HG03025 (cell line): ENCODE data around the gene ZFR.
A peak's percentile ranks its signal among the peaks of the same experiment; 100 is the strongest.
"Not testable (repeated sequence)": the region's sequence is repeated elsewhere in the genome, so short reads cannot be mapped to it uniquely, and the experiment has no call there.

Experiments used
- ATAC-seq: cut with Tn5 transposase; IDR thresholded peaks from one replicate; pipeline ENCODE4 v1.9.1; 2021; ENCODE audit warnings: mild to moderate bottlenecking, moderate library complexity; ENCODE audit not compliant: unreplicated experiment, low FRiP score

ZFR gene

DNA sequence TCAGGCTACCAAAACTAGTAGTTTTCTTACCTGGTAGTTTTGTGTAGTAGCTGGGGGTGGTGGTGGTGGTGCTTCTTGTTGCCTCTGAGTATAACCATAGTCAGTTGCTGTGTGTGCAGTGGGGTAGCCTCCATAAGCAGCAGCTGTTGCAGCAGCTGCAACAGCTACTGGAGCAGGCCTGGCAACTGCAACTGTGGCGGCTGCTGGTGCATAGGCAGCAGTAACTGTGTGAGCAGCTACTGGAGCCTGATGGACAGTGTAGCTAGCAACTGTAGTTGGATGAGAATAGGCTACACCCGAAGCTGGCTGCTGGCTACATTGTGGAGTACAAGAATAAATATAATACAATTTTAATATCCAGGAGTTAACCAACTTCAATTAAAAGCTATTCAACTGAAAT lies 24.7 kb downstream of the ZFR start:
- no peak for ATAC-seq

DNA sequence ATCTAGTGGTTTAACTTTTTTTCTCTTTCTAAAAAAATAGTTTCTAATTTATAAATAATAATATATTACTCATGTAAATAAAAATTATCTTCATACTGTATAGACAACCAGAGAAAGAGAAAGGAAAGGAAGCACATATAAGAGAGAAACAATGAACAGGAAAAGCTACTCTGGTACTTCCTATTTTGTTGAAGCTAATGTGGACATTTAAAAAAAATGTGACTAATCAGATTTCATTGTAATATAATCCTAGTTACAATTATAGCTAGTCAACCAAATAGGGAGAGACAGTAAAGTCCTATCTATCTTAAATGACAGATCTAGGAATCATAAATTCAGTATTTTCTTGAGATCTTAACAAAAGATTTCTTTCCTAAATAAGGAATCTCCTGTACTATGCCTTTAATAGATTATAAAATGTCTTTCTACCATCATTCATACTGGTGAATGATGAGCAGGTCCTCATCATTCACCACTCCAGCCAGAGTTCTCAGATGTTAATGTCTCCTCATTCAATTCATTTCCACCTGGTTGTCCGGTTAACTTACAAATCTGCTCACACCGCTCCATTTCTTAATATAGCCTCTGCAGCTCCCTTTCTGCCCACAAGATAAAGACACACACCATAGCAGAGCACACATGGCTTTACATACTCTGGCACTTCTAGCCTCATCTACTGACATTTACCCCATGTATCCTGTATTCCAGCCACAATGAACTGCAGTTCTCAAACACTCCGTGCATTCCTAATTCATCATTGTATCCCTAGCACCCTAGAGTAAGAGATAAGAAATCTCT lies 30.9 kb downstream of the ZFR start:
- ATAC-seq, result no peak

DNA sequence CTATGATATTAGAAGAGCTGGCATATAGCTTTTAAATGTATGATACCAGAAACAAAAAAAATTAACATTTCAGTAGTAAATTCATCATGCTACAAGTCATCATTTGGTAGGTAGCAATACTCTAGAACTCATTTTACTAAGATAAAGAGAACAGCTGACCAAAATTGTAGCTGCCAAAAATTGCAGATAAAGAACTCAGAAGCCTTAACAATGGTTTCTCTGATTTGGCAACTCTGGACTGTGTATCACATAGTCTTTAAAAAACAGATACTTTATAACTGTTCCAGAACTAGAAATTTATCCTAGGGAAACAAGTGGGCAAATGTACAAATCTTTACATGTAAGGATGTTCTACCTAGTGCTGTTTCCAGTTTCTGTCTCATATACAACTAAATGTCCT lies 33.9 kb downstream of the ZFR start:
- no peak for ATAC-seq

DNA sequence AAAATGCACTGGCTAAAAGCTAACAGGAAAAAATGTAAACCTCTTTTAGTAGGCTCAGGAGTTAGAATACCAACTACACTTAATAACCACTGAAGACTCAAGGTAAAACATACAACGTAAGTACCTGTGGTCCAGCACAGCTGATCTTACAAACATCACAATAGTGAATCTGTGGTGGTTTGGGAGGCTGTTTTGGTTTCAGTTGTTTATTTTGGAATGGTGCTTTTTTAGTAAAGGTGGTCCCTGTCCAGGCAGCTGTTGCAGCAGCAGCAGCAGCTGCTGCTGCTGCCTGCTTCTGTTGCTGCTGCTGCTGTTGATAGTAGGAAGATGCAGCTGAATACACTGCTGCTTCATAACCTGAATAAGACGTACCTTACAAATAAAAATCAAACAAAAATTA lies 37.9 kb downstream of the ZFR start:
- ATAC-seq, result peak; percentile 82

DNA sequence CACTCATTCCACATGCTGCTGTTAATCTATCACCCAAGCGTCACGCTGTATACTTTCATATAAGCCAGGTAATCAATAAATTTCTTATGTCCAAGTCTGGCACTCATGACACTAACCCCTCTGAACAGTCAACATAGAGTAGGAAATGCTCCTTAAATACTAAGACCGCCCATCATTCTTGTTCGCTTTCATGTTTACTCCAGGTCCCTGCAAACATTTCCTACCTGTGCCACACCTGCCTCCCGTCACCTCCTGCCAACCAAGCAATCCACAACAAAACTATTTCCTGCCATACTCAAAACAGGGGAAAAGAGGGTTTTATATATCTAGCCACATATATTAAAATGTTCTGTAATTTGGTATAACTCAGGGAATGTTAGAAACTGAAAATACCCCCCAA lies 39.0 kb downstream of the ZFR start:
- ATAC-seq, result no peak

DNA sequence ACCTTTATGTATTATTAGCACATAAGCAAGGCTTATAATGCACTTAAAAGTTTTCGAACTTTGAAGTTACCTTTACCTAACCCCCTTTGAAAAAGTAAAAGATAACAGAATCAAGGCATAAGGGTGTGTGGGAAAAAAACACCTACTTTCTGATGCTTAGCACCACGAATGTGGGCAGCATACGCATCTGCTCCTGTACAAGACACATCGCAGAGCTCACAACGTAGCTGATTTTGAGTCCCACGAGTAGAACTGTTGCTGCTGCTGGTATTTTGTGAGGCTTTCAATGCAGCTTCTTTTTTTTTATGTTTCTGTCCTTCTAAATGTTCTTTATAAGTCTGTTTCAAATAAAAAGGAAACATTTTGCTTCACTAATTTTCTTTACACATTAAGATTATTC lies 40.8 kb downstream of the ZFR start:
- no peak for ATAC-seq

DNA sequence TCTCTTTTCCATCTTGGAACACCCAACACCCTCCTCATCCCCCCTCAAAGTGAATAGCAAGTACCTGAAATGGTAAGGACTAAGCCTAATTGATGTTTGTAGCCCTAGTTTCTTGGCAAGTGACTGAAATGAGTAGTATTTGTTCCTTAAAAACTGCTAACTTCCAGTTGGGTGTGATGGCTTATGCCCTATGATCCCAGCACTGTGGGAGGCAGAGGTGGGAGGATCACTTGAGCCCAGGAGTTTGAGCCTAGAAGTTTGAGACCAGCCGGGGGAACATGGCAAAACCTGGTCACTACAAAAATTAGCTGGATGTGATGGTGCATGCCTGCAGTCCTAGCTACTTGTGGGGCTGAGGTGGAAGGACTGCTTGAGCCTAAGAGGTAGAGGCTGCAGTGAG lies 44.1 kb downstream of the ZFR start:
- no peak for ATAC-seq

DNA sequence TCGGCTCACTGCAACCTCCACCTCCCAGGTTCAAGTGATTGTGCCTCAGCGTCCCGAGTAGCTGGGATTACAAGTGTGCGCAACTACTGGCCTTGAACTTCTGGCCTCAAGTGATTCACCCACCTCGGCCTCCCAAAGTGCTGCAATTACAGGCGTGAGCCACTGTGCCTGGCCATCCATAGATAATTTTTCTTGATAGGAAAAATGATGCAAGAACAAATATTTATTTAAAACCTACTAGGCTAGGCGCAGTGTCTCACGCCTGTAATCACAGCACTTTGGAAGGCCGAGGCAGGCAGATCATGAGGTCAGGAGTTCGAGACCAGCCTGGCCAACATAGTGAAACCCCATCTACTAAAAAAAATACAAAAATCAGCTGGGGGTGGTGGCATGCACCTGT lies 45.8 kb downstream of the ZFR start:
- ATAC-seq, result not testable (repeated sequence)

DNA sequence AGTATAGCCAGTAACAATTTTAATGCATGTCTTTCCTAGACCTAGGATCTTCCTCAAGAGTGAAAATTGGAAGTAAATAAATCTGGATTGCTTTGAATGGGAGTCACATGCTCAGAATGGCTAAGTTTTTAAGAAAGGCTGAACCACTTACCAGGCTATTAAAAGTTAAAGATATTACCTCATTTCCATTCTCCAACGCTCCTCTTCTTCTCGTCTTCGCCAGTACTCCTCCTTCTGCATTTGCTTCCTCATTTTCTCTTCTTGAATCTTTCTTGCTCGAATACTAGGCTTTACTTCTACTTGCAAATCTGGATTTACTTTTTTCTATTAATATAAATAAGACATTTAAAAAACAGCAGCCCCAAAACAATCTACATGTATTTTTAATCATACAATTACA lies 49.6 kb downstream of the ZFR start:
- no peak for ATAC-seq

DNA sequence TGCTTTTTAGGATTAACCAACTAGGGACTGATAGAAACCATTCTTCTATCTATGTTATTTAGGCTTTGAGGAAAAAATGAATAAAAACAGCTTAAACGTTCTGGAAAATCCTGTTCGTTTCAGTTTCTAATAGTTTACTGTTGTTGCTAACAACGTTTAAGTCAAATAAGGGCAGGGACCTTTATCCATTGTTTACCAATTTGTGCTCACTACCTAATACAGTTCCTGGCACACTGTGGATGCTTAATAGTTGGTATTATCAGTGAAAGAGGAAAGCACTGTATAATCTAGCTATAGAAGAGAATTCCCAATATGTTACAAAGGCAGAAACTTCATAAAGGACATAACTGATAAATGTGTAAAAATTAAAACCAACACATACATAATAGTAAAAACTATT lies 52.5 kb downstream of the ZFR start:
- ATAC-seq, result no peak

DNA sequence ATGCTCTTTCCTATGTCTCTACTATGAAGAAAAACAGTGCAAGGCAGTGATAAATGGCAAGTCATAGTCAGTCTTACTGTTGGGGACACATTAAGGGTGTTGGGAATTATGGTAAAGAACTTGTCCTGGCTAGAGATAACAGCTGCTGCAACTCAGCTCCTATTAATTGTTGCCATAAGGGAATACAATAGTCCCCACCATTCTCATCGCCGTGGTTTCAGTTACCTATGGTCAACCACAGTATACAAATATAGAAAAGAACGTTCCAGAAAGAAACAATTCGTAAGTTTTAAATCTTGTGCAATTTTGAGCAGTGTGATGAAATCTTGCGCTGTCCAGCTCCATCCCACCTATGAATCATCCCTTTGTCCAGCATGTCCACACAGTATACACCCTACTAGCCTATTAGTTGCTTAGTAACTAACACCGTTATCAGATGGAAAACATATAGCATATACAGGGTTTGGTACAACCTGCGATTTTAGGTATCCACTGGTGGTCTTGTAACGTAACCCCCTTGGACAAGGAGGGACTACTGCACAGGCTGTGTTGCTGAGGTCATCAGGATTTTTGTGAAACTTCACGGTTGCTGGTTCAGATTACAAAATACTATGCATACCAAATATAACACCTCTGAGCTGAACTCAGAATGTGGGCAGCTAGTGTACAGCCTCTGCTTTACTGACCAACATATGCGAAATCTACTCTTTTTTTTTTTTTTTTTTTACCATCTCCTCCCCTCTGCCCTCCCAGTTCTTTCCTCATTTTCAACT lies 53.5 kb downstream of the ZFR start:
- ATAC-seq, result no peak

DNA sequence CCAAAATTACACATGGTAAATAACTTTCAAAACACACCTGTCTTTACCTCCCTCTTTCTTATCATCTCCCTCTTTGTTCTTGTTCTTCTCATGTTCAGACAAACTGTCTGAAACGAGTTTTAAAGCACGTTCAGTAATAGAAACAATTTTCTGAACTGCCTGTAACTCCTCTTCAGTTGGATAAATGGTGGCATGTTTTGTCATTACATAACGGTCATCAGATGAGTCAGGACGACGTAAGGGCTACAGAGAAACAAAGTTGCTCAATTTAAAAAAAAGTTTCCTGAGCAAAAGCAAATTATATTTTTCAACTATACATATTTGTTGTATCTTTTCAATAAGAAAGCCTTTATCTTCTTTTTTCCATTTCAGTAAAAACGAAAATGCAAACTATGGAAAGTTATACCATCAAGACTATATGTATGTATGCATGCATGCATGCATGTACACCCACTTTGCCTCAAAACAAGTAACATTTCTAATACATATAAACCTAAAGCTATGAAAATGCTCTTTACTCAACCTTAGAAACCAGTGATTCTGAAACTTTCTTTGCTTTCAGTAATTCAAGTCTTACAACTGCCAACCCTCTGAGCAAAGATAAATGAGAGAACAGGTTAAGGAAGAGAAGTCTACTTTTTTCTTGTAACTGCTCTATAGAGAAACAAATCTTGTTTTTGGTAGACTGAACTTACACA lies 56.0 kb downstream of the ZFR start:
- ATAC-seq, result no peak

DNA sequence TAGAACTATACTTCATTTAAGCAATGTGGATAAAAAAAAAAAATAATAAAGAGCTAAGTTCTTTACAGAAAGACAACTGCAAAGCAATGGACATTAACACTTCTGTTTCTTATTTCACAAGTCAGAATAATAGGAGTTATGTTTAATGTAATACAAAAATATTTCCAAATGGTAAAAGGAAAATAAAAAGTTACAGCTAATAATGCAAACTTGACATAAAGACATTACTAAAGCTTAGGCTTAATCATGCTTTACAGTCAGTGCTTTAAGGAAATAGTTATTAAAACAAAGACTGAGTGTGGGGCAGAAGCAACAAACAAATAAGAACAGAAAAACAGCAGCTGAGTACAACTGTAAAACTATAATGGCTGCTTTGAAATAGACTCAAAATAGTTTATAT lies 56.7 kb downstream of the ZFR start:
- ATAC-seq, result no peak

DNA sequence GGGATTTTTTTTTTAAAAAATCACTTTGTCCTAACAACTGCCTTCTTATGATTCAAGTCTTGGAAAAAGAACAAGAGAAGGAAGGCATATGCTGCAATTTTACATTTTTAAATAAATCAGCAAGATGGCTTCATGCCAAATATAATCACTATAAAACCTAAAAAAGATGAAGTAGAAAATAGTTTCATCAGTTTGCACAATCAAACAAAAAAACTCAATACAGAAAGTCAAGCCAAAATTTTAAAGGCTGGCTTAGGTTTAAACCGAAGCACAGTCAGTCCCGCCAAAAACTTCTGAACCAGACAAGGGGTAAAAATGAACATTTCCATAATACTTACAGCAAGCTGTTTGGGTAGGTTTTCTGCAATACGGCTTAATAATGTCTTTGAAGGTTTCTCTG lies 57.3 kb downstream of the ZFR start:
- no peak for ATAC-seq

DNA sequence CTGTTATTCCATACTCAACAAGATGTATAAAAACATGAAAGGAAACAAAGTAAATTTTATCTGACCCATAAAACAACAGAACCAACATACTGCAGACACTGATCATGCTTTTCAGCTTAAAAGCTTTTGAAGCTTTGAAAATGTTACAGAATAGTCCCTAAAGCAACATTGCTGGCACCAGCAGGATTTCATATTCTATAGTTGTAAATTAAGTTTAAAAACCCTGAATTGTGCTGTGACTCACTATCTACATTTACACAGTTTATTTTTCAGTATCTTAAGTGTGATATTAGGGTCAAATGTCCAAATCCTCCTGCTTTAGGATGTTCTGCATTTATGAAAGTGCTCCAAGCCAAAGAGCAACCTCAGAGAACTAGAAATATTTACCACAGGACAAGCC lies 59.9 kb downstream of the ZFR start:
- ATAC-seq, result no peak

DNA sequence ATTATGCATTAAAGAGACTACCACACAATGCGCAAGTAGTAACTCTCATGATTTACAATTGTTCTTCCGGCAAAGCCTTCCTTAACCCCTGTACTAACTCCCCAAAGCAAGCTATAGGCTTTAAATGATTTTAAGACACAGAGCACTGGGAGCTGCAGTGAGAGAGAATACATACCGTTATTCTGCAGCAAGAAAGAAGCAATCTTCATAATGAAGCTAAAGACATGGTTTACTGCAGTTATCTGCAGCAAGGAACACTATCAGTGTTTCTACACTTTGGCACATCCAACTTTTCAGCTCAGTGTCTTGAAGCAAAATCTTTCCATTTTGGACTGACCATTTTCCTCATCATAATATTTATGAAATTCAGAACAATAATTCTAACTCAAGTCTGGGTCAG lies 61.0 kb downstream of the ZFR start:
- ATAC-seq, result no peak

DNA sequence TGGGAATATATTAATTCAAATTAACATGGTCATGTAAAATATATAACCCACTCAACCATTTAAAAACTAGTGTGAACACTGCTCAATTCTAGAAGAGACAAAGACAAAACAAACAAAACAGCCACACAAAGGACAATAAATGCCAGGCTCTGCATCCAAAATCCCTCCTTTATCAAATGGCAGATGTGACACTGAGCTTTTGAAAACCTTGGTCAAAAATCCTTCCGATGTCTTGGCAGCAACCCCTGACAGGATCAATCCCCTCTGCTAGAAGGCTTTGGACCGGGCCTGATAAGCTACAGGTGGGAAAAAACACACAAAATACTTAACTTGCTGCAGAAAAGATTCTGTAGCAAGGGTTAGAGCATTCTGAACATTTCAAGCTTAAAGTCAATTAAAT lies 61.5 kb downstream of the ZFR start:
- ATAC-seq, result no peak

DNA sequence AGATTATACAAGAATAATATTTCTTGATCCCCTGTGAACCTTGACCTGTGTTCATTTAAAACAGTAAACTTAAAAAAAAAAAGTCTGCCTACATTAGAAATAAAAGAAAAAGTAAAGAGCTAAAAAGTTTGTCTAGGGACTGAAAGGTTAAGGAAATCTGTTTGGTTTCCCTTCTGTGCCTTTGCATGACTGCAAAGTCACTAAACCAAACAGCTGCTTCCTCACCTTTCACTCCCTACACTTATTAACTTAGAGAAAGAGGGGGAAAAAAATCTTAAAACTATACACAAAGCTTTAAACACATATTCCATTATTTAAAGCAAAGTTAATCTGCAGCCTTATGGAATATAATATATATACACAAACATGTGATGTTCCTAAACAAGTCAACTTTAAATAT lies 65.1 kb downstream of the ZFR start:
- ATAC-seq, result no peak

DNA sequence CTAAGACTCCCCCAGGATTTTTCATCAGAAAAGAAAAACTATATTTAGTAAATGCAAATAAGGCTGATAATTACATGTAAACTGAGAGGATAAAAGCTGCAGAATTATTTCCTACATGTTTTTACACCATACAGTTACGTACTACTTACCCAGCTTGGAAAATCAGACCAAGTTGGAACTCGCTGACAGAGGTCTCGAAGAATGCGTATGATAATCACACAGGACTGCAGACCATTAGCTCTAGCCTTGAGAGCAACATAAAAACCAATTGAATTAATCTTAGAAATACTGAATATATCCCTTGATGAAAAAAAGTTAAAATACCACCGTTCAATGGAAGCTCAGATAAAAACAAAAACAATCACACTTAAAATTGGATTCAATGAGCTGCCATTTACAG lies 65.6 kb downstream of the ZFR start:
- ATAC-seq, result no peak

DNA sequence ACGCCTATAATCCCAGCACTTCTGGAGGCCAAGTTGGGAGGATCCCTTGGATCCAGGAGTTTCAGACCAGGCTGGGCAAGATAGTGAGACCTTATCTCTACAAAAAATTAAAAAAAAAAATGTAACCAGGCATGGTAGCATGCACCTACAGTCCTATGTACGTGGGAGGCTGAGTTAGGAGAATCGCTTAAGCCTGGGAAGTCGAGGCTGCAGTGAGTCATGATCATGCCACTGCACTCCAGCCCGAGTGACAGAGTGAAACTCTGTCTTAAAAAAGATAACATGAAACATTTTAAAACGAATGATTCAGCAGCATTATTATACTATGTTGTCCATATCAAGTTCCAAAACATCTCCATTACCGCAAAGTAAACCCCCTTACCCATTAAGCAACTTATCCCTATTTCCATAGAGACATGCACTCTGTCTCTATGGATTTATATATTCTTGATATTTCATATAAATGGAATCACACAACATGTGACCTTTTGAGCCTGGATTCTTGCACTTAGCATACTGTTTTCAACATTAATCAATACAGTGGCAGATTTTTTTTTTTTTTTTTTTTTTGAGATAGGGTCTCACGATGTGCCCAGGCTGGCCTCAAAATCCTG lies 74.9 kb downstream of the ZFR start:
- no peak for ATAC-seq

DNA sequence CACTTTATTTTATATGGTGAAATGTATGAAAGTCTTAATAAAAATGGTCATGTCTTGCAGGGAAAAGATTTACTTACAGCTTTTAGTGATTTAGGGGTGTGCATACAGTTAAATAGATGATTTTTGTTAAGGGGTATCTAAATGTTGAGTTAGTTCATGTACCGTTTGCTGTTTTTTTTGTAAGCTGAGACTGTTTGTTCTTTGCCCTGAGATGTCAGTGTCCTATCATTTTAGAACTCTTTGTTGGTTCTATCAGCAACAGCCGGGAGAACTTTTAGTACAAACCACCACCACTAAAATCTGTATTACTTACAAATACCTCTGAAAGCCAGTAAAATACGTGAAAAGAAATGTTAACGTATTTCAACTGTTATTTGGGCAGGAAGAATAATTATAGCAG lies 75.5 kb downstream of the ZFR start:
- ATAC-seq, result no peak
